ENCODE results near the gene PLCB4.

The PLCB4 gene

GRCh38 chr20:9109566-9109965 lies 40.7 kb downstream of the PLCB4 start:
- DNase-seq: no peak

GRCh38 chr20:9110365-9110764 lies 41.5 kb downstream of the PLCB4 start:
- no peak for DNase-seq

GRCh38 chr20:9110916-9111432 lies 42.1 kb downstream of the PLCB4 start:
- no peak for DNase-seq

- no peak for DNase-seq
These were observed 43.9 kb downstream of the PLCB4 start for GRCh38 chr20:9112541-9113515.

GRCh38 chr20:9114709-9115108 lies 45.8 kb downstream of the PLCB4 start:
- DNase-seq: no peak

- DNase-seq: no peak
These were observed 48.7 kb downstream of the PLCB4 start for GRCh38 chr20:9117548-9117947.

- DNase-seq: no peak
These were observed 50.9 kb downstream of the PLCB4 start for GRCh38 chr20:9119776-9120175.

- no peak for DNase-seq
These were observed 52.3 kb downstream of the PLCB4 start for GRCh38 chr20:9121211-9121610.

- DNase-seq: no peak
These were observed 53.7 kb downstream of the PLCB4 start for GRCh38 chr20:9122571-9122970.

- DNase-seq: no peak
These were observed 57.6 kb downstream of the PLCB4 start for GRCh38 chr20:9126527-9126926.

- no peak for DNase-seq
These were observed 59.7 kb downstream of the PLCB4 start for GRCh38 chr20:9128568-9128967.

- no peak for DNase-seq
These were observed 60.9 kb downstream of the PLCB4 start for GRCh38 chr20:9129756-9130155.

GRCh38 chr20:9130521-9130920 lies 61.6 kb downstream of the PLCB4 start:
- DNase-seq: no peak

GRCh38 chr20:9131841-9132240 lies 63.0 kb downstream of the PLCB4 start:
- no peak for DNase-seq

- no peak for DNase-seq
These were observed 65.5 kb downstream of the PLCB4 start for GRCh38 chr20:9134346-9134745.

GRCh38 chr20:9136114-9136513 lies 67.2 kb downstream of the PLCB4 start:
- no peak for DNase-seq

GRCh38 chr20:9137001-9137400 lies 68.1 kb downstream of the PLCB4 start:
- DNase-seq: no peak

GRCh38 chr20:9139106-9139833 lies 70.4 kb downstream of the PLCB4 start:
- DNase-seq: no peak

- DNase-seq: no peak
These were observed 71.4 kb downstream of the PLCB4 start for GRCh38 chr20:9140162-9140760.

GRCh38 chr20:9141070-9141469 lies 72.2 kb downstream of the PLCB4 start:
- no peak for DNase-seq

- DNase-seq: no peak
These were observed 73.0 kb downstream of the PLCB4 start for GRCh38 chr20:9141921-9142320.

GRCh38 chr20:9142809-9143208 lies 73.9 kb downstream of the PLCB4 start:
- DNase-seq: no peak

GRCh38 chr20:9143926-9144325 lies 75.0 kb downstream of the PLCB4 start:
- DNase-seq: no peak

All from activated CD4-positive, CD25-positive, alpha-beta regulatory T cell treated with anti-CD3 and anti-CD28 coated beads, Interleukin-2, amount 50 U/mL, for 72 hours (primary cell).